GM19397 (cell line): ENCODE data around the gene MAP3K5.
"Not testable (repeated sequence)": the region's sequence is repeated elsewhere in the genome, so short reads cannot be mapped to it uniquely, and the experiment has no call there.

ENCODE experiments used
- ATAC-seq: cut with Tn5 transposase; IDR thresholded peaks from one replicate; pipeline ENCODE4 v1.9.1; 2021; ENCODE audit warnings: mild to moderate bottlenecking, moderate library complexity; ENCODE audit not compliant: unreplicated experiment

MAP3K5 gene

GRCh38 chr6:136726837-136727557 is 65.3 kb downstream of the MAP3K5 start:
- no peak for ATAC-seq

- no peak for ATAC-seq
These were observed 67.2 kb downstream of the MAP3K5 start for GRCh38 chr6:136725124-136725523.

GRCh38 chr6:136723780-136724179 is 68.5 kb downstream of the MAP3K5 start:
- ATAC-seq: no peak

- no peak for ATAC-seq
These were observed 70.8 kb downstream of the MAP3K5 start for GRCh38 chr6:136721467-136721866.

- peak; percentile 53 for ATAC-seq
These were observed 72.1 kb downstream of the MAP3K5 start for GRCh38 chr6:136720045-136720770.

GRCh38 chr6:136719280-136720044 is 72.8 kb downstream of the MAP3K5 start:
- ATAC-seq: peak; percentile 39

- no peak for ATAC-seq
These were observed 73.8 kb downstream of the MAP3K5 start for GRCh38 chr6:136718476-136718875.

- no peak for ATAC-seq
These were observed 74.6 kb downstream of the MAP3K5 start for GRCh38 chr6:136717716-136717990.

- no peak for ATAC-seq
These were observed 75.2 kb downstream of the MAP3K5 start for GRCh38 chr6:136716917-136717715.

- not testable (repeated sequence) for ATAC-seq
These were observed 79.6 kb downstream of the MAP3K5 start for GRCh38 chr6:136712642-136713041.

GRCh38 chr6:136711644-136712043 is 80.6 kb downstream of the MAP3K5 start:
- no peak for ATAC-seq

- no peak for ATAC-seq
These were observed 81.3 kb downstream of the MAP3K5 start for GRCh38 chr6:136710877-136711552.

- no peak for ATAC-seq
These were observed 82.8 kb downstream of the MAP3K5 start for GRCh38 chr6:136709429-136709828.

GRCh38 chr6:136706430-136706829 is 85.8 kb downstream of the MAP3K5 start:
- ATAC-seq: no peak

GRCh38 chr6:136703331-136703865 is 88.9 kb downstream of the MAP3K5 start:
- ATAC-seq: no peak

GRCh38 chr6:136701045-136701444 is 91.2 kb downstream of the MAP3K5 start:
- no peak for ATAC-seq

- ATAC-seq: no peak
These were observed 92.9 kb downstream of the MAP3K5 start for GRCh38 chr6:136699358-136699757.

GRCh38 chr6:136696783-136697364 is 95.4 kb downstream of the MAP3K5 start:
- ATAC-seq: no peak

GRCh38 chr6:136696238-136696637 is 96.0 kb downstream of the MAP3K5 start:
- no peak for ATAC-seq

GRCh38 chr6:136695412-136695811 is 96.9 kb downstream of the MAP3K5 start:
- ATAC-seq: no peak
